ENCODE results near the gene ZFR. TPM values are rescaled to one million over a fixed set of nuclear protein-coding genes. Genes with fewer than 3 reads are reported as not detected.

The ZFR gene
- total RNA-seq, 1 donor from 2014 or later: 80.8 TPM

GRCh38 chr5:32383586-32383985 is 61.0 kb downstream of the ZFR start:
- H3K4me3 ChIP-seq: no peak overlapping the region
- no peak for DNase-seq (ENCODE audit: extremely low spot score in 2 of 2)
- no peak overlapping the region for H3K27ac ChIP-seq
- TF ChIP-seq POLR2A (IDR thresholded peaks at IDR 0.05) (no peak), POLR2AphosphoS5 (IDR thresholded peaks at IDR 0.05; ENCODE audit: insufficient read depth in 1 of 2, low read depth in 1 of 2) (no peak), CTCF (IDR thresholded peaks at IDR 0.05) (no peak)
- H3K27me3 ChIP-seq: no peaks in the 10 kb centered on the region
- intact Hi-C loops (cut with DNase I): no loop called here
- H3K4me1 ChIP-seq: peaks cover 19% of the 10 kb centered on the region
- H3K36me3 ChIP-seq: peaks cover 0 to 53% of the 10 kb centered on the region in 2 donors
- no peaks in the 10 kb centered on the region for H3K9me3 ChIP-seq

GRCh38 chr5:32383065-32383464 is 61.5 kb downstream of the ZFR start:
- no peak for TF ChIP-seq POLR2A (IDR thresholded peaks at IDR 0.05)
- no peak for TF ChIP-seq POLR2AphosphoS5 (IDR thresholded peaks at IDR 0.05; ENCODE audit: insufficient read depth in 1 of 2, low read depth in 1 of 2)
- no peak for TF ChIP-seq CTCF (IDR thresholded peaks at IDR 0.05)
- DNase-seq (ENCODE audit: extremely low spot score in 2 of 2): no peak
- no peaks in the 10 kb centered on the region for H3K9me3 ChIP-seq
- no peak overlapping the region for H3K27ac ChIP-seq
- H3K4me1 ChIP-seq: peaks cover 19% of the 10 kb centered on the region
- intact Hi-C loops (cut with DNase I): no loop called here
- no peak overlapping the region for H3K4me3 ChIP-seq
- peaks cover 0 to 56% of the 10 kb centered on the region in 2 donors for H3K36me3 ChIP-seq
- H3K27me3 ChIP-seq: no peaks in the 10 kb centered on the region

- Histone ChIP-seq H3K4me1 (no peaks in the 10 kb centered on the region), H3K36me3 (peaks cover 0 to 63% of the 10 kb centered on the region in 2 donors), H3K27me3 (no peaks in the 10 kb centered on the region), H3K9me3 (no peaks in the 10 kb centered on the region), H3K4me3 (no peak overlapping the region), H3K27ac (no peak overlapping the region)
- DNase-seq (ENCODE audit: extremely low spot score in 2 of 2): no peak
- intact Hi-C loops (cut with DNase I): no loop called here
- TF ChIP-seq POLR2AphosphoS5 (IDR thresholded peaks at IDR 0.05; ENCODE audit: insufficient read depth in 1 of 2, low read depth in 1 of 2) (no peak), CTCF (IDR thresholded peaks at IDR 0.05) (no peak), POLR2A (IDR thresholded peaks at IDR 0.05) (no peak)
Measured at GRCh38 chr5:32379421-32379820, 65.1 kb downstream of the ZFR start.

GRCh38 chr5:32378966-32379365 is 65.6 kb downstream of the ZFR start:
- Histone ChIP-seq H3K27ac (no peak overlapping the region), H3K4me1 (no peaks in the 10 kb centered on the region), H3K4me3 (no peak overlapping the region), H3K9me3 (no peaks in the 10 kb centered on the region), H3K27me3 (no peaks in the 10 kb centered on the region), H3K36me3 (peaks cover 0 to 63% of the 10 kb centered on the region in 2 donors)
- intact Hi-C loops (cut with DNase I): no loop called here
- no peak for DNase-seq (ENCODE audit: extremely low spot score in 2 of 2)
- TF ChIP-seq POLR2AphosphoS5 (IDR thresholded peaks at IDR 0.05; ENCODE audit: insufficient read depth in 1 of 2, low read depth in 1 of 2): no peak
- TF ChIP-seq CTCF (IDR thresholded peaks at IDR 0.05): no peak
- TF ChIP-seq POLR2A (IDR thresholded peaks at IDR 0.05): no peak

GRCh38 chr5:32369542-32370155 is 74.9 kb downstream of the ZFR start:
- no peak for DNase-seq (ENCODE audit: extremely low spot score in 2 of 2)
- no peak for TF ChIP-seq POLR2A (IDR thresholded peaks at IDR 0.05)
- no peak for TF ChIP-seq POLR2AphosphoS5 (IDR thresholded peaks at IDR 0.05; ENCODE audit: insufficient read depth in 1 of 2, low read depth in 1 of 2)
- no peak for TF ChIP-seq CTCF (IDR thresholded peaks at IDR 0.05)
- Histone ChIP-seq H3K4me1 (no peaks in the 10 kb centered on the region), H3K9me3 (no peaks in the 10 kb centered on the region), H3K36me3 (peaks cover 0 to 7% of the 10 kb centered on the region in 2 donors), H3K27ac (no peak overlapping the region), H3K27me3 (no peaks in the 10 kb centered on the region), H3K4me3 (no peak overlapping the region)
- intact Hi-C loops (cut with DNase I): no loop called here
